ENCODE results near the gene DEF6. TPM values are rescaled to one million over a fixed set of nuclear protein-coding genes. Genes with fewer than 3 reads are reported as not detected.

The DEF6 gene
- total and polyA plus RNA-seq, 3 experiments from 2014 or later = 71.2 to 183 (median 73.0) TPM

DNA sequence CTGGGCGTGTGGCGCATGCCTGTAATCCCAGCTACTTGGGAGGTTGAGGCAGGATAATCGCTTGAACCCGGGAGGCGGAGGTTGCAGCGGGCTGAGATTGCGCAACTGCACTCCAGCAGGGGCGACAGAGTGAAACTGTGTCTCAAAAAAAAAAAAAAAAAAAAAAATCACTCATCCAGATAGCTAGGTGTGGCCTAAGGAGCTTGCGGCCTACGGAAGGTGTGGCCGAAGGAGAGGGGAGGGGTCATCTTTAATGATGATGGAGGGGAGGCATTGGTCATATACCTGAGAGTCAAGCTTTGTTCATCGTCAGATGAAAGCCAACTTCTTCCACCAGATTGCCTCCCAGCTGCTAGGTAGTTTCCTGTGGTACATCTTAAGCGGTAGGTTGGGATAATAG is 43.9 kb downstream of the DEF6 start:
- CTCF ChIA-PET = interaction anchor here (0.6 to 6.7 kb wide), 32 partner anchors 9 to 397 kb away, joined by 3 to 111 read pairs (median 5); partner anchors contain the start of genes ARMC12, DEF6, FANCE and RPL10A
- peaks cover 43% of the 10 kb centered on the region for H3K4me1 ChIP-seq (ENCODE audit: insufficient read depth, low read length)
- Mint-ChIP-seq H3K9me3 (no peaks in the 10 kb centered on the region), H3K36me3 (peaks cover 0 to 22% (median 4%) of the 10 kb centered on the region in 3 donors), H3K27ac (peak overlapping the region in 2 of 8 donors; percentile 11 to 45), H3K4me3 (peak overlapping the region in 1 of 7 donors; percentile 96), H3K4me1 (peaks cover 43 to 54% (median 51%) of the 10 kb centered on the region in 3 donors), H3K27me3 (peaks cover 0 to 1% of the 10 kb centered on the region in 2 donors)
- H3K9me3 ChIP-seq (ENCODE audit: low read length) = no peaks in the 10 kb centered on the region
- H3K4me3 ChIP-seq (ENCODE audit: low read length) = no peak overlapping the region
- no peaks in the 10 kb centered on the region for H3K27me3 ChIP-seq (ENCODE audit: insufficient read depth, low read length, poor library complexity, severe bottlenecking)
- POLR2A ChIA-PET = interaction anchor here (0.5 to 1.5 kb wide), 8 partner anchors 9 to 1568 kb away, joined by 3 to 7 read pairs (median 4); partner anchors contain the start of genes DEF6 and FANCE
- H3K27ac ChIP-seq (ENCODE audit: low read depth, low read length) = no peak overlapping the region
- H3K36me3 ChIP-seq (ENCODE audit: insufficient read depth, low read length) = peaks cover 3% of the 10 kb centered on the region
- DNase-seq = no peak

DNA sequence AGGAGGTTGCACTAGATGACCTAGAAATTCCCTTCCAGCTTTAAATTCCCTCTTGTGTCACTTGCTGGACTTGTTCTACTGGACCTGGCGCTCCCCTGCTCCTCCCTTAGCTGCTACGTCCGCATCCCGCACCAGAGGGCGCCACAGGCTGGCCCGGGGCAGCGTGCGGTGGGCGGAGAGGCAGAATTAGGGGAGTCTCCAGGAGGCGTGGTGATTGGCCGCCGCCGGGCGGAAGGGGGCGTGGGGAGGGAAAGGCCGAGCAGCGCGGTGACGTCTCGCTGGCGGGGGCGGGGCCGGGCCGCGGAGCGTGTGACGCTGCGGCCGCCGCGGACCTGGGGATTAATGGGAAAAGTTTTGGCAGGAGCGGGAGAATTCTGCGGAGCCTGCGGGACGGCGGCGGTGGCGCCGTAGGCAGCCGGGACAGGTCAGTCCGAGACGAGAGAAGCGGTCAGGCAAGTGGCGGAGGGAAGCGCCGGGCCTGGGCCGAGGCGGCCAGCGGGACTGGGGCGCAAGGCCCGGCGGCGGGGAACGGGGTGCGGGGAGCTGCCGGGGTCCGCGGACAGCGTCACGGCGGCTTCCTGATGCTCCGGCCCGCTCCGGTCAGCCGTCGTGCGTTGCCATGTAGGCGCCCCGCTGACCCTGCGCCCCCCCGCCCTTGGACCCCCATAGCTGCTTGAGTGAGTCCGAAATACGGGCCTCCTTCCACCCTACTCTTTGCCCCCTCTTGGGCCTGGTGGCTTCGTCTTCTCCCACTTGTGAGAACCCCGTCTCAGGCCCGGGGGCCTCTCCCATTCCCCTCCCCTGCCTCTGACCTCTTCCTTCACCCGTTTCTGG is 44.9 kb downstream of the DEF6 start, which contains the start of gene PPARD:
TSS of gene PPARD (plus strand) at position 301 of the 834 bp plus-strand sequence. CDS start 68,530 bp downstream, outside the sequence.
- DNase-seq = peak; percentile 96 to 98 (median 97)

DNA sequence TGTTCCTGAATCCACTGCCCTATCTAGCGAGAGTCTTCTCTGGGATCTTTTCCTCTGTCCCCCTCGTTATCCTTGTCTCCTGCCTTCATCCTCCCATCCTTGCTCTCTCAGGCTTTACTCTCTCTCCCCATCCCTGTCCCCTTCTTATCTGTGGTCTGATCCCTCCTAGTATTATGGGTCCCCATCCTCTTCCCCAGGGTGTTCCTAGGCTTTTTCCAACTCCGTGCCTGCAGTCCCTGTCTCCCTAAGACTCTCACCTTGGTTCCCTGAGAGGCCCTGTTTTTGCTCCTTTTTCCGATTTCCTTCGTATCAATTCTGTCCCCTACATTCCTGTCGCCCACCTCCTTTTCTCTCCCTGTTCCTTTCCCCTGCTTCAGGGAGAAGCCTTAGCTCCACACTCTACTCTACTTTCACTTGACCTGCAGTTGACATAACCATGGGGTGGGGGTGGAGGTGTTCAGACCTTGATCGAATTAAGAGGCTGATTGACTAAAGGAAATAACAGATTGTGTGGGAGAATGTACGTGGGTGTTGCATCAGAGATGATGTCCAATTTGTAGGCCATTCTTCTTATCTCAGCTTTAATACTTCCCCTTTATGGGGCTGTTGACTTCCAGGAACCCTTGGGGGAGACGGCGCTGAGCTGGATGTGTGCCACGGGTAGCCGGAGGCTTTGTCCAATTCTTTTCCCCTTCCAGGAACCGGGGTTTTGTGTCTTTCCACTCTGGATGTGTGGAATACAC is 45.6 kb downstream of the DEF6 start:
- Histone ChIP-seq H3K9me3 (ENCODE audit: low read length) (no peaks in the 10 kb centered on the region), H3K27me3 (ENCODE audit: insufficient read depth, low read length, poor library complexity, severe bottlenecking) (no peaks in the 10 kb centered on the region), H3K27ac (ENCODE audit: low read depth, low read length) (peak overlapping the region; percentile 79), H3K4me1 (ENCODE audit: insufficient read depth, low read length) (peaks cover 57% of the 10 kb centered on the region), H3K4me3 (ENCODE audit: low read length) (peak overlapping the region; percentile 90), H3K36me3 (ENCODE audit: insufficient read depth, low read length) (peaks cover 3% of the 10 kb centered on the region)
- H3K9me3 Mint-ChIP-seq = no peaks in the 10 kb centered on the region
- POLR2A ChIA-PET = interaction anchor here (0.6 to 1.0 kb wide), 4 partner anchors 98 to 209 kb away, joined by 3 read pairs; partner anchors contain the start of gene RPL10A
- peaks cover 48 to 56% (median 54%) of the 10 kb centered on the region in 3 donors for H3K4me1 Mint-ChIP-seq
- peak overlapping the region; percentile 86 to 98 (median 95) for H3K4me3 Mint-ChIP-seq
- CTCF ChIA-PET = interaction anchor here (1.0 to 6.7 kb wide), 13 partner anchors 10 to 125 kb away, joined by 3 to 111 read pairs (median 6); partner anchors contain the start of genes DEF6, FANCE and RPL10A
- peaks cover 0 to 1% of the 10 kb centered on the region in 2 donors for H3K27me3 Mint-ChIP-seq
- H3K36me3 Mint-ChIP-seq = peaks cover 0 to 33% (median 6%) of the 10 kb centered on the region in 3 donors
- DNase-seq = no peak
- peak overlapping the region; percentile 72 to 98 (median 95) for H3K27ac Mint-ChIP-seq

More for the DNA sequence above, 44.9 kb downstream of the DEF6 start, which contains the start of gene PPARD:
- Mint-ChIP-seq H3K4me3 (peak within 1 kb of the TSS; percentile 86 to 98 (median 95)), H3K27me3 (peaks cover 0 to 1% of the 10 kb centered on the region in 2 donors), H3K4me1 (peaks cover 45 to 55% (median 50%) of the 10 kb centered on the region in 3 donors), H3K36me3 (peaks cover 0 to 30% (median 4%) of the 10 kb centered on the region in 3 donors), H3K9me3 (no peaks in the 10 kb centered on the region), H3K27ac (peak within 1 kb of the TSS; percentile 80 to 98 (median 95))
- peaks cover 51% of the 10 kb centered on the region for H3K4me1 ChIP-seq (ENCODE audit: insufficient read depth, low read length)
- no peaks in the 10 kb centered on the region for H3K27me3 ChIP-seq (ENCODE audit: insufficient read depth, low read length, poor library complexity, severe bottlenecking)
- CTCF ChIA-PET = interaction anchor here (0.6 to 6.7 kb wide), 32 partner anchors 10 to 396 kb away, joined by 3 to 111 read pairs (median 5); partner anchors contain the start of genes ARMC12, DEF6, FANCE and RPL10A
- H3K9me3 ChIP-seq (ENCODE audit: low read length) = no peaks in the 10 kb centered on the region
- POLR2A ChIA-PET = interaction anchor here (0.5 to 1.5 kb wide), 9 partner anchors 10 to 210 kb away, joined by 3 to 4 read pairs (median 3); partner anchors contain the start of genes DEF6 and FANCE
- H3K4me3 ChIP-seq (ENCODE audit: low read length) = peak within 1 kb of the TSS; percentile 90
- H3K36me3 ChIP-seq (ENCODE audit: insufficient read depth, low read length) = peaks cover 3% of the 10 kb centered on the region
- H3K27ac ChIP-seq (ENCODE audit: low read depth, low read length) = peak within 1 kb of the TSS; percentile 79

DNA sequence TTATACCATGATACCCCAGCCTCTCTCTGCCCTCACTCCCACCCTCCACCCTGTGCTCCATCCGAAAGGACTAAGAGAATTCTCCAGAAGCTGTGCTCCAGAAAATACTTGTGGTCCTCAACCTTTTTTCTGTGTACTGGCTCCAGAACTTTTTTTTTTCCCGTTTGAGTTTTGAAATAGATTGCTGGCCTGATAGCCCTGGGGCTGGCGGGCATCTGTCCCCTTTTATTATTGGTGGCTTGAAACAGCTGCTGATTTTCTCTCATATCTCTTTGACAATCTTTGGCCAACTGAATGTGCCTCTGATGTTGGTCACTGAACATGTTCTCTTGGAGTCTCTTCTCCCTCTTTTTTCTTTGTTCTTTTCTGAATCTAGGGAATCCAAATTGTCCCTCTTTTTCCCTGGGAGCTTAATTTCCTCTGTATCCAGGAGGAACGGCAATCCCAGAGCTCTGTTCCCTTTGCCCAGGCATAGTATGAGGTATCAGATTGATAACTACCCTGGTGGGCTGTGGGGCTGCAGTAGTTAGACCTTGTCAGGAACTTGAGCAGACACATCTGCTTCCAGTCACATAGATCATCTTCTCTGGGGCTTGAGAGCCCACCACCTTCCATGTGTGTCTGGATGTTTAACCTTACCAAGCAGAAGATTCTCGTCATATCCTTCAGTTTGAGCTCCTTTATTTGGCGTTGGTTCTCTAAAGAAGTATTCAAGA is 46.4 kb downstream of the DEF6 start:
- Histone ChIP-seq H3K4me1 (ENCODE audit: insufficient read depth, low read length) (peaks cover 63% of the 10 kb centered on the region), H3K27ac (ENCODE audit: low read depth, low read length) (no peak overlapping the region), H3K36me3 (ENCODE audit: insufficient read depth, low read length) (peaks cover 3% of the 10 kb centered on the region), H3K27me3 (ENCODE audit: insufficient read depth, low read length, poor library complexity, severe bottlenecking) (no peaks in the 10 kb centered on the region), H3K4me3 (ENCODE audit: low read length) (peak overlapping the region; percentile 90), H3K9me3 (ENCODE audit: low read length) (no peaks in the 10 kb centered on the region)
- ChIA-PET POLR2A (interaction anchor here (0.8 kb wide), 1 partner anchor 124 kb away, joined by 3 read pairs; the partner anchor contains the start of gene RPL10A), CTCF (interaction anchor here (1.0 to 6.7 kb wide), 7 partner anchors 16 to 124 kb away, joined by 3 to 111 read pairs (median 5); partner anchors contain the start of genes DEF6, FANCE and RPL10A)
- peak overlapping the region; percentile 86 to 98 (median 95) for H3K4me3 Mint-ChIP-seq
- H3K27me3 Mint-ChIP-seq = peaks cover 0 to 1% of the 10 kb centered on the region in 2 donors
- peaks cover 53 to 62% (median 61%) of the 10 kb centered on the region in 3 donors for H3K4me1 Mint-ChIP-seq
- DNase-seq = no peak
- peak overlapping the region; percentile 55 to 97 (median 92) for H3K27ac Mint-ChIP-seq
- peaks cover 0 to 39% (median 9%) of the 10 kb centered on the region in 3 donors for H3K36me3 Mint-ChIP-seq
- no peaks in the 10 kb centered on the region for H3K9me3 Mint-ChIP-seq

DNA sequence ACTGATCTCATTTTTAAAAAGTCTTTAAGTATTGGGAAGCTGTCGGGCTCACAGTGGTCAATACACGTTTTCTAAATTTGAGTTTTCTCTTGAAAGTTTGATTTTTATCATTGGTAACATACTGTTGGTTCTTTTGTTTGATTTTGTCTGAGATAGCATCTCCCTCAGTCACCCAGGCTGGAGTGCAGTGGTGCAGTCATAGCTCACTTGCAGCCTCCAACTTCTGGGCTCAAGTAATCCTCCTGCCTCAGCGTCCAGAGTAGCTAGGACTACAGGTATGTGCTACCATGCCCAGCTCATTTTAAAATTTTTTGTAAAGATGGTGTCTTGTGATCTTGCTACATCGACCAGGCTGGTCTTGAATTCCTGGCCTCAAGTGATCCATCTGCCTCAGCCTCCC is 53.8 kb downstream of the DEF6 start:
- peaks cover 16% of the 10 kb centered on the region for H3K36me3 ChIP-seq (ENCODE audit: insufficient read depth, low read length)
- Mint-ChIP-seq H3K27ac (peak overlapping the region in 5 of 8 donors; percentile 20 to 77 (median 52)), H3K4me3 (no peak overlapping the region), H3K9me3 (no peaks in the 10 kb centered on the region), H3K27me3 (no peaks in the 10 kb centered on the region), H3K4me1 (peaks cover 42 to 70% (median 58%) of the 10 kb centered on the region in 3 donors), H3K36me3 (peaks cover 18 to 75% (median 35%) of the 10 kb centered on the region in 3 donors)
- ChIA-PET POLR2A (interaction anchor here (0.6 kb wide), 1 partner anchor 1115 kb away, joined by 6 read pairs; the partner anchor contains the start of gene HMGA1), CTCF (interaction anchor here (0.7 to 1.3 kb wide), 2 partner anchors 10 to 364 kb away, joined by 3 read pairs; no protein-coding TSS in a partner anchor)
- no peak overlapping the region for H3K4me3 ChIP-seq (ENCODE audit: low read length)
- H3K27ac ChIP-seq (ENCODE audit: low read depth, low read length) = no peak overlapping the region
- peaks cover 39% of the 10 kb centered on the region for H3K4me1 ChIP-seq (ENCODE audit: insufficient read depth, low read length)
- no peak for DNase-seq
- no peaks in the 10 kb centered on the region for H3K9me3 ChIP-seq (ENCODE audit: low read length)
- H3K27me3 ChIP-seq (ENCODE audit: insufficient read depth, low read length, poor library complexity, severe bottlenecking) = no peaks in the 10 kb centered on the region

DNA sequence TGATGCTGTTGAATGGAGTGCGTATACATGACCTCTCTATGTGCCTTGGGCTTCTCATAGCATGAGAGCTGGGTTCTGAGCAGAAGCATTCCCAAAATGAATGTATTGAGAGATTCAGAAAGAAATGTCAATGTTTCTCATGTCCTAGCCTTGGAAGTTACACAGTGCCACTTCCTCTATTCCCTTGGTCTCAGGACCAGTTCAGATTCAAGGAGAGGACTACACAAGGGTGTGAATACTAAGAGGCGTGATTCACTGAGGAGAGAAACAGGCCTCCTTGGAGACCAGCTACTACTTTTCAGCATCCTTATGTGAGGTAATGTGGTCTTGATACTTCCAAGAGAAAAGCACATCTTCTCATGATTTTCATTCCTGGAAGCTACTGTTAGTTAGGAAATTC is 55.1 kb downstream of the DEF6 start:
- H3K36me3 Mint-ChIP-seq = peaks cover 20 to 78% (median 41%) of the 10 kb centered on the region in 3 donors
- H3K4me3 ChIP-seq (ENCODE audit: low read length) = no peak overlapping the region
- H3K36me3 ChIP-seq (ENCODE audit: insufficient read depth, low read length) = peaks cover 25% of the 10 kb centered on the region
- POLR2A ChIA-PET = no interaction called here
- no peaks in the 10 kb centered on the region for H3K27me3 Mint-ChIP-seq
- CTCF ChIA-PET = interaction anchor here (1.5 kb wide), 1 partner anchor 11 kb away, joined by 7 read pairs; the partner anchor contains the start of gene PPARD
- H3K27me3 ChIP-seq (ENCODE audit: insufficient read depth, low read length, poor library complexity, severe bottlenecking) = no peaks in the 10 kb centered on the region
- H3K27ac ChIP-seq (ENCODE audit: low read depth, low read length) = no peak overlapping the region
- DNase-seq = no peak
- H3K4me3 Mint-ChIP-seq = no peak overlapping the region
- peaks cover 38 to 62% (median 50%) of the 10 kb centered on the region in 3 donors for H3K4me1 Mint-ChIP-seq
- H3K27ac Mint-ChIP-seq = peak overlapping the region in 6 of 8 donors; percentile 3 to 78 (median 19)
- H3K9me3 Mint-ChIP-seq = no peaks in the 10 kb centered on the region
- peaks cover 37% of the 10 kb centered on the region for H3K4me1 ChIP-seq (ENCODE audit: insufficient read depth, low read length)
- H3K9me3 ChIP-seq (ENCODE audit: low read length) = no peaks in the 10 kb centered on the region
